Skeletal muscle satellite cell (primary cell): Measurements from ENCODE around the gene NRXN2.

Experiments used
- H3K27me3 ChIP-seq: 2 replicates; pipeline ENCODE4 v1.7.0; 2013; ENCODE audit warnings: low read length; ENCODE audit not compliant: control insufficient read depth, insufficient read depth
- H3K36me3 ChIP-seq: 2 replicates; pipeline ENCODE4 v1.7.0; 2013; ENCODE audit warnings: mild to moderate bottlenecking, control low read depth, low read length; ENCODE audit not compliant: insufficient read depth
- H3K4me1 ChIP-seq: 2 replicates; pipeline ENCODE4 v1.7.0; 2013; ENCODE audit warnings: low read length; ENCODE audit not compliant: control insufficient read depth, insufficient read depth
- H3K4me2 ChIP-seq: 2 replicates; pipeline ENCODE4 v1.7.0; 2013; ENCODE audit warnings: mild to moderate bottlenecking, low read length
- H3K4me3 ChIP-seq: 2 replicates; pipeline ENCODE4 v1.7.0; 2013; ENCODE audit warnings: low read length
- H3K9ac ChIP-seq: 2 replicates; pipeline ENCODE4 v1.7.0; 2013; ENCODE audit warnings: mild to moderate bottlenecking, low read depth, low read length, moderate library complexity
- H3K9me3 ChIP-seq: replicated peaks from 2 replicates; pipeline ENCODE4 v1.7.0; 2013; ENCODE audit warnings: mild to moderate bottlenecking, control low read depth, low read length

The NRXN2 gene

DNA sequence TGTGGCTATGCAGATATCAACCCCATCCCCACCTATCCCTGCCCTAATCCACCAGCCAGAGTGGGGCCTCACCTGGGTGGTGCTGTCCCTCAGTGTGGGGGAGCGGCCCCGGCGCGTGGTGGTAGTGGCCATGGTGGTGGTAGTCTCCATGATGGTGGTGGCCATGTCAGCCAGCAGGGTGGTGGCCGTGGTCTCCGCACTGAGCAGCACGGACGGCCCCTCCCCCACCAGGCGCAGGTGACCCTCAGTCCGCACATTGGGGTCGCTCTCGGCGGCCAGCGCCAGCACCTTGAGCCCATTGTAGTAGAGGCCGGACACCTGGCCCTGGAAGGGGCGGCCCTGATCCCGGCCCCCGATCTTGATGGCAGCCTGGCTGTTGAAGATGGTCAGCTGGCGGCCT lies 100.3 kb downstream of the NRXN2 start:
- H3K4me3 ChIP-seq, result no peak overlapping the region
- H3K9me3 ChIP-seq, result no peaks in the 10 kb centered on the region
- H3K36me3 ChIP-seq, result peaks cover 8% of the 10 kb centered on the region
- H3K9ac ChIP-seq, result no peak overlapping the region
- H3K4me1 ChIP-seq, result no peaks in the 10 kb centered on the region
- H3K27me3 ChIP-seq, result no peaks in the 10 kb centered on the region
- H3K4me2 ChIP-seq, result no peak overlapping the region

DNA sequence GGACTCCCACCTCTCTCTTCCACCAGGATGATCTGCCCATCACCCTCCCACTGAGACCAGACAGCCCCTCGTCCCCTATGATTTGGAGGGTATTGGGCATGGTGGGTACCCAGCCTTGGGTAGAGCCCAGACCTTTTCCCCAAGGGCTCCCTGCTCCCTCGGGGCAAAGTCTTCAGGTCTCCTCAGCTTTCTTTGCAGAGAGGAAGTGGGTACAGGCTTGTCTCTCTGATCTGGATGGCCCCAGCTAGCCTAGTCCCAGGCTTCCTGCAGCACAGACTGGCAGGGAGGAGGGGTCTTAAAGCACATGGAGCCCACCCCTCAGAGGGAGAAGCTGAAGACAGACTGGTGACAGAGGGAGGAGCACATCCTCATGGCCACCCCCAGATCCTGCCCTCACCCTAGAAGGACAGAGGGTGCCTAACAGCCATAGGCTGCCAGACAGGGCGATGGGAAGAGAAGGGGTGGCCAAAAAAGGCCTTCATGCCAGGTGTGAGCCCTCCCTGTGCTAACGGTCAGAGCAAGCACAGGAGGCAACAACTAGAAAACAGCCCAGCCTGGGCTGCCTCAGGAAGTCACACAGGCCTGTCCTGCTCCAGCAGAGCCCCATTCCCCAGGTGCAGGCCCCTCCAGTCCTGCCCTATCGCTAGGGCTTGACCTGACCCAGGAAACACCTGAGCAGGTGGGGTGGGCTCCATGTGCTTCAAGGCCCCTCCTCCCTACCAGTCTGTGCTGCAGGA lies 101.5 kb downstream of the NRXN2 start:
- no peaks in the 10 kb centered on the region for H3K9me3 ChIP-seq
- no peak overlapping the region for H3K4me2 ChIP-seq
- H3K36me3 ChIP-seq, result peaks cover 8% of the 10 kb centered on the region
- no peaks in the 10 kb centered on the region for H3K27me3 ChIP-seq
- no peak overlapping the region for H3K4me3 ChIP-seq
- H3K9ac ChIP-seq, result no peak overlapping the region
- no peaks in the 10 kb centered on the region for H3K4me1 ChIP-seq

DNA sequence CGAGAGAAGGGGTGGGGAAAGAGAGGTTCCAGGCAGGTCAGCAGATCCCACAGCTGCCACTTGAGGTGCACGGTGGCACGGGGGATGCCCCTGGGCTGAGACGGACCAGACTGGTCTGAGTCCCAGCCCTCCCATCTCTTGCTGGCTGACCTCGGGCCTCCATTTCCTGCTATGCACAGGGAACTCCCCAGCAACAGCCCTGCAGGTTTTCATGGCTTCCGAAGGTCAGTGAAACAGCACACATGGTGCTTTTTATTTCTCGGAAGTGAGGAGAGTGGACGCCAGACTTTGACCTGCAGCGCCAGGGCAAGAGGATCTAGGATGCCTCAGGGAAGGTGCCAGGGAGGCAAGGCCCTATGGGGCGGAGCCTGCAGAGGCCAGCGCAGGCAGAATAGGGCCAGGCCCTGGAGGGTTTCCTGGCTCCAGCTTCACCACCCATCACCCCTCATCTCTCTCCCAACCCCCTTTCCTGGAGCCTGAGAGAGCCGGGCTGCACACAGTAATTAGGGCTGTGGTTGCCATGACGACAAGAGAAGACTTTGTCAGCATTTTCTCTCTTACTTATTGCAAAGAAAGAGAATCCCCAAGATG lies 102.5 kb downstream of the NRXN2 start:
- H3K4me1 ChIP-seq, result no peaks in the 10 kb centered on the region
- no peak overlapping the region for H3K9ac ChIP-seq
- no peak overlapping the region for H3K4me3 ChIP-seq

DNA sequence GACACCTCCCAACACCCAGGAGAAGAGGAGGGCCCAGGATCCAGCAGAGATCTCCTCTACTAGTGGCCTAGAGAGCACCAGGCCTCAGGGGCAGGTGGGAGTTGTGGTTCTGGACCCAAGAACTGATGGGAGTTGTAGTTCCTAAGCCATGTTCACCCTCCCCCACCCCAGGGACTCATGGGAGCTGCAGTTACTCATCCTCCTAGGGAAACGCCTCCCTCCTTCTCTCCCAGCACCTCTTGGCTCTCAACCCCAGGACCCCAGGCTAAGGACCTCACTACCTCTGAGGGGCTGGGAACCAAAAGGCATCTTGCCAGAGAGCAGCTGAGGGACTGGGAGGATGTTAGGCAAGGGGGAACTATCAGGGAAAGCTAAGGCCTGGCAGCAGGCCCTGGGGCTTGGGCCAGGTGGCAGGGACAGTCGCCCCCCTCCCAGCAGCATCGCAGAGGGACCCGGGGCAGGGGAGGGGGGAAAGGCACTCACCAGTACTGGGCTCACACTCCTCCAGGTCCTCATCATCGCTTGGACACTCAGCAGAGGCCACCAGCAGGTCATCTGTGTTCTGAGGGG lies 103.1 kb downstream of the NRXN2 start:
- H3K4me1 ChIP-seq, result no peaks in the 10 kb centered on the region
- H3K9ac ChIP-seq, result no peak overlapping the region
- no peaks in the 10 kb centered on the region for H3K27me3 ChIP-seq
- H3K9me3 ChIP-seq, result no peaks in the 10 kb centered on the region
- peaks cover 8% of the 10 kb centered on the region for H3K36me3 ChIP-seq
- no peak overlapping the region for H3K4me3 ChIP-seq
- H3K4me2 ChIP-seq, result no peak overlapping the region

More for the DNA sequence above, 102.5 kb downstream of the NRXN2 start:
- Histone ChIP-seq H3K9me3 (no peaks in the 10 kb centered on the region), H3K27me3 (no peaks in the 10 kb centered on the region), H3K4me2 (no peak overlapping the region), H3K36me3 (peaks cover 8% of the 10 kb centered on the region)

DNA sequence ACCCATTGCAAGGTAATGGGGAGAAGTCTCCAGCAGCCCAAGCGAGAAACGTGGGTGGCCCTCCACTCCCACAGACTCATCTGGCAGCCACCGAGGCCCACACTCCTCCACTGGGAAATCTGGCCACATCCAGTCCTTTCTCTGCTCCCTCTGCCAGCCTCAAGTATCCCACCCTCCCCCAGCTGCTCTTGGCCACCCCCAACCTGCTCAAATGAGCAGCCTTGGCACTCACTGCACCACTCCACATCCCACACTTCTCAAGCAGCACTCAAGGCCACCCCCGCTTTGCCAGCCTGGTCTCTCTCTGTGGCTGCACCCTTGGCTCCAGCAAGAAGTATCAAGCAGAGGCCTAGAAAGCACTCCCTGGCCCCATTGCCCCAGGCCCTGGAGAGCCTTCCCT lies 103.8 kb downstream of the NRXN2 start:
- Histone ChIP-seq H3K4me2 (no peak overlapping the region), H3K27me3 (no peaks in the 10 kb centered on the region), H3K4me1 (no peaks in the 10 kb centered on the region), H3K9me3 (no peaks in the 10 kb centered on the region), H3K4me3 (no peak overlapping the region), H3K36me3 (peaks cover 8% of the 10 kb centered on the region), H3K9ac (no peak overlapping the region)

DNA sequence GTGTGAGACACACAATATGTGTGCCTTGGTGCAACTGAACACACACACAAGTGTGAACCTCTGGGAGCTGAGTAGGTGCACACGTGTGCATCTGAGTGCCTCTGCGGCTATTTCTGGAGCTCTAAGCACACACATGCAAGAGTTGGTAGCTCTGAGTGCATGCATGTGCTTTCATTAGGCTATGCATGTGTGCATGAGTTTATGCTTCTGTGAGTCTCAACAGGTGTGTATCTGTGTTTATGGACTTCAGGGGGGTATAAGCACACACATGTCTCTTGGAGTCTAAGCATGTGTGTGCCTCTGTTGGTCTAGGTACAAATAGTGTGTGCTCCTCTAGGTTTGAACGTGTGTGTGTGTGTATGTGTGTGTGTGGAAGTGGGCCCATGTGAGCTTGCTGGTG lies 106.2 kb downstream of the NRXN2 start:
- no peaks in the 10 kb centered on the region for H3K4me1 ChIP-seq
- H3K4me2 ChIP-seq, result no peak overlapping the region
- peaks cover 3% of the 10 kb centered on the region for H3K36me3 ChIP-seq
- no peaks in the 10 kb centered on the region for H3K27me3 ChIP-seq
- H3K9ac ChIP-seq, result no peak overlapping the region
- H3K4me3 ChIP-seq, result no peak overlapping the region
- no peaks in the 10 kb centered on the region for H3K9me3 ChIP-seq

DNA sequence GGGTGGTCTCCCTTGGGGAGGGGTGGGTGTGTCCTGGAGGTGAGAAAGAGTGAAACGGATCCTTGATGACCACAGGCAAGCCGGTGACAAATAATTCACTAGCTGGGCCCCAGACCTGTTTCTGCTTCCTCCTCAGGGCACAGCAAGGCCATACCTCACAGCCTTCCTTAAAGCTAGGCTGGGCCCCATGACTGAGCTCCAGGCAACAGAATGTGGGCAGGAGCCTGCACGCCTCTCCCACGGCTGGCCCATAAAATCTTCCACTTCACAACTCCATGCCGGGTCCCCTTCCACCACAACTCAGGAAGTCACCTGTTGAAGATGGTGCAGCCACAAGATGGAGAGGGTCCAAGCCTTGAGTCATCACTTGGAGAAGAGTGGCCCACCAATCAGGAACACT lies 108.1 kb downstream of the NRXN2 start:
- H3K36me3 ChIP-seq, result no peaks in the 10 kb centered on the region
- no peaks in the 10 kb centered on the region for H3K9me3 ChIP-seq
- no peaks in the 10 kb centered on the region for H3K4me1 ChIP-seq
- H3K4me3 ChIP-seq, result no peak overlapping the region
- no peak overlapping the region for H3K4me2 ChIP-seq
- no peaks in the 10 kb centered on the region for H3K27me3 ChIP-seq
- H3K9ac ChIP-seq, result no peak overlapping the region

DNA sequence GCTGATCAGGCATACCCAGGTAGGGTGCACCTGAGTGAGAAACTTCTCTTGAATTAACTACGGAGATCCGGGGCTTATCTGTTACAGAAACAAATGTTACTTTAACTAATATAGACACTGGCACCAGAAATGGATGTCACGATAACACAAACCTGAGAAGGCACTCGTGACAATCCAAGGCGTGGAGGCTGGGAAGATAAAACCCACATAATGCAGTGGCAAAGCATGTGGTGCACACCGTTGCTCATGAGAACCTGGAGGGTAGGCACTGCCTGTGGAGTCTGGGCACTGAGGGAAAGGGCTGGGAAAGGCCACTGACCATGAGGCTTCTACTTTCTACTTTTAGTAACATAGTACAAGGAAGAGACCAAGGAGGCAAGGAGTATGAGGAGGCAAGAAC lies 109.3 kb downstream of the NRXN2 start:
- no peaks in the 10 kb centered on the region for H3K9me3 ChIP-seq
- no peak overlapping the region for H3K4me2 ChIP-seq
- no peak overlapping the region for H3K9ac ChIP-seq
- no peaks in the 10 kb centered on the region for H3K36me3 ChIP-seq
- peaks cover 4% of the 10 kb centered on the region for H3K27me3 ChIP-seq
- no peaks in the 10 kb centered on the region for H3K4me1 ChIP-seq
- no peak overlapping the region for H3K4me3 ChIP-seq

DNA sequence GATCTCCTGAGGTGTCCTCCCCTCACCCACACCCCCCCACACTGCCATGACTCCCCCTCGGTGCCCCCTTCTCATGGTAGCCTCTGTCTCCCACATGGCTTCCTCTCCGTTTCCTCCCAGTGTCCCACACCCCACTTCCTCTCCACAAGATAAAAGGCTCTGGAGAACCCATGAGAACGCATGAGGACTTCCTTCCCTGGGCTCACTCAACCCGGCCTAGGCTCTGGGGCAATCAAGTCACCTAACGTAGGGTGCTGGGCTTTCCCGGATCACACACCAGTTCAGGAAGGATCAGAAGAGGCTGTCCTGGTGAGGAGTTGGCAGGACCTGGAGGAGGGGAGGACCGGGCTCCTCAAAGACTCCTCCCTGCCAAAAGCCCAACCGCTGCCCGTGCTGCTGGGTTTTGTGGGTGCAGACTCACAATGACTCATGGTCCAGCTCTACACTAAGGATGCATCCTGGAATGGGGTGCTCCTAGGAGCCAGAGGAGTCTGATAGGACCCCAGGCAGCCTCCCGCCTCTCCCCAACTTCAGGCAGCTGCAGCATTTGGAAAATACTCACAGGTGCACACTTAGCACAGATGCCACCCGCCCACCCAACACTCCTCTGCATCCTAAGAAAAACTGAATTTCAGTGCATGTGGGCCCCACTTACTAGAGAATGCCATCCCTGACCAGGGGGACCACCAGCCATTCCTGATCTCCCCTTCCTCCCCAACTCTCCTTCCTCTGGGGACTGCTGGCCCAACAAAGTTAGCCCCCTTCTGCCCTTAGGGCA lies 110.9 kb downstream of the NRXN2 start:
- Histone ChIP-seq H3K36me3 (no peaks in the 10 kb centered on the region), H3K27me3 (peaks cover 6% of the 10 kb centered on the region), H3K4me2 (no peak overlapping the region), H3K9me3 (no peaks in the 10 kb centered on the region), H3K9ac (no peak overlapping the region), H3K4me1 (peaks cover 2% of the 10 kb centered on the region), H3K4me3 (no peak overlapping the region)

DNA sequence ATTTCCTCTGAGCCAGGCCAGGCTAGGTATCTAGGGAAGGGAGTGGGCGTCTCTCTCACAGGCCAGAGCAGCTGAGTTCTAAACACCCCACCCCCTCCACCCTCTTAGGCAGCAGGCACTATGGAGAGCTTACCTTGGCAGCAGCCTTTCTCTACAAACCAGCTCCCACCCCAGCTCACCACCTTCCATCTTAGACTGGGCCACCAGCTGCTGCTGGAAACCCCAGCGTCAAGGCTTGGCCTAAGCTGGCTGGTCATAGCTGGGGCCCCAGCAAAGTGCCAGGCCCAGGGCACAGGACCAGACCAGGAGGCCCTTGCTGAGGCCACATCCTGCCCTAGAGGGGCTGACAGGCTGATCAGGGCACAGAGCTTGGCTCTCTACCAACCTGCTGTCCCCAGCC lies 111.8 kb downstream of the NRXN2 start:
- no peak overlapping the region for H3K4me3 ChIP-seq
- H3K27me3 ChIP-seq, result peaks cover 6% of the 10 kb centered on the region
- peaks cover 2% of the 10 kb centered on the region for H3K4me1 ChIP-seq
- H3K9me3 ChIP-seq, result no peaks in the 10 kb centered on the region
- H3K36me3 ChIP-seq, result no peaks in the 10 kb centered on the region
- H3K4me2 ChIP-seq, result no peak overlapping the region
- H3K9ac ChIP-seq, result no peak overlapping the region

DNA sequence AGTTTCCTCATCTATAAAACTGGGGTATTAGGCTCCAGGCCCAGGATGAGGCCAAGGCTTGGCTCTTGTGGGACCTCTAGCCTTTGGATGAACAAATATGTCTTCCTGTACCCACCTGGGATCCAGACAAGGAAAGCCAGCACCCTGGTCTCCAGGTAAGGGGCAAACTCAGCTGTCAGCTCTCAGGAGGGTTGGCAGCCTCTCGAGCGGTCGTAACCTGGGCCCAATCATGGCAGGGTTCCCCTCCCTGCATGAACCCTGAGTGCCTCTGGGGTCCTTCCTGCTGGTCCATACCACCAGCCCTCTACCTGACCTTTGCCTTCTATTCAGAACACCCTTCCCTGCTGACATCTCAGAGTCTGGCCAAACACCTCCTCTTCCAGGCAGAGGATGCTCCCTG lies 112.4 kb downstream of the NRXN2 start:
- peaks cover 2% of the 10 kb centered on the region for H3K4me1 ChIP-seq
- no peak overlapping the region for H3K4me2 ChIP-seq
- no peaks in the 10 kb centered on the region for H3K36me3 ChIP-seq
- H3K9me3 ChIP-seq, result no peaks in the 10 kb centered on the region
- no peak overlapping the region for H3K9ac ChIP-seq
- H3K4me3 ChIP-seq, result no peak overlapping the region
- peaks cover 9% of the 10 kb centered on the region for H3K27me3 ChIP-seq
